ENCODE data around the gene SMCO4.

Gene SMCO4

GRCh38 chr11:93528757-93529645 is 14.2 kb downstream of the SMCO4 start:
- DNase-seq (ENCODE audit: low read depth), result no peak
- TF ChIP-seq, protein P1, sequence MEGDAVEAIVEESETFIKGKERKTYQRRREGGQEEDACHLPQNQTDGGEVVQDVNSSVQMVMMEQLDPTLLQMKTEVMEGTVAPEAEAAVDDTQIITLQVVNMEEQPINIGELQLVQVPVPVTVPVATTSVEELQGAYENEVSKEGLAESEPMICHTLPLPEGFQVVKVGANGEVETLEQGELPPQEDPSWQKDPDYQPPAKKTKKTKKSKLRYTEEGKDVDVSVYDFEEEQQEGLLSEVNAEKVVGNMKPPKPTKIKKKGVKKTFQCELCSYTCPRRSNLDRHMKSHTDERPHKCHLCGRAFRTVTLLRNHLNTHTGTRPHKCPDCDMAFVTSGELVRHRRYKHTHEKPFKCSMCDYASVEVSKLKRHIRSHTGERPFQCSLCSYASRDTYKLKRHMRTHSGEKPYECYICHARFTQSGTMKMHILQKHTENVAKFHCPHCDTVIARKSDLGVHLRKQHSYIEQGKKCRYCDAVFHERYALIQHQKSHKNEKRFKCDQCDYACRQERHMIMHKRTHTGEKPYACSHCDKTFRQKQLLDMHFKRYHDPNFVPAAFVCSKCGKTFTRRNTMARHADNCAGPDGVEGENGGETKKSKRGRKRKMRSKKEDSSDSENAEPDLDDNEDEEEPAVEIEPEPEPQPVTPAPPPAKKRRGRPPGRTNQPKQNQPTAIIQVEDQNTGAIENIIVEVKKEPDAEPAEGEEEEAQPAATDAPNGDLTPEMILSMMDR (conservative IDR thresholded peaks at IDR 0.05; ENCODE audit: low read depth, low read length), result no peak
- H3K4me3 ChIP-seq (ENCODE audit: low read length), result no peak overlapping the region

- TF ChIP-seq, protein P1 (conservative IDR thresholded peaks at IDR 0.05; ENCODE audit: low read depth, low read length), result no peak
- no peak for DNase-seq (ENCODE audit: low read depth)
- H3K4me3 ChIP-seq (ENCODE audit: low read length), result no peak overlapping the region
Observed at GRCh38 chr11:93528252-93528651, 14.9 kb downstream of the SMCO4 start.

- H3K4me3 ChIP-seq (ENCODE audit: low read length), result no peak overlapping the region
- no peak for DNase-seq (ENCODE audit: low read depth)
- TF ChIP-seq, protein P1 (conservative IDR thresholded peaks at IDR 0.05; ENCODE audit: low read depth, low read length), result no peak
Observed at GRCh38 chr11:93526641-93527583, 16.3 kb downstream of the SMCO4 start.

- no peak for DNase-seq (ENCODE audit: low read depth)
- H3K4me3 ChIP-seq (ENCODE audit: low read length), result no peak overlapping the region
- TF ChIP-seq, protein P1 (conservative IDR thresholded peaks at IDR 0.05; ENCODE audit: low read depth, low read length), result no peak
Observed at GRCh38 chr11:93526346-93526633, 16.9 kb downstream of the SMCO4 start.

DNA sequence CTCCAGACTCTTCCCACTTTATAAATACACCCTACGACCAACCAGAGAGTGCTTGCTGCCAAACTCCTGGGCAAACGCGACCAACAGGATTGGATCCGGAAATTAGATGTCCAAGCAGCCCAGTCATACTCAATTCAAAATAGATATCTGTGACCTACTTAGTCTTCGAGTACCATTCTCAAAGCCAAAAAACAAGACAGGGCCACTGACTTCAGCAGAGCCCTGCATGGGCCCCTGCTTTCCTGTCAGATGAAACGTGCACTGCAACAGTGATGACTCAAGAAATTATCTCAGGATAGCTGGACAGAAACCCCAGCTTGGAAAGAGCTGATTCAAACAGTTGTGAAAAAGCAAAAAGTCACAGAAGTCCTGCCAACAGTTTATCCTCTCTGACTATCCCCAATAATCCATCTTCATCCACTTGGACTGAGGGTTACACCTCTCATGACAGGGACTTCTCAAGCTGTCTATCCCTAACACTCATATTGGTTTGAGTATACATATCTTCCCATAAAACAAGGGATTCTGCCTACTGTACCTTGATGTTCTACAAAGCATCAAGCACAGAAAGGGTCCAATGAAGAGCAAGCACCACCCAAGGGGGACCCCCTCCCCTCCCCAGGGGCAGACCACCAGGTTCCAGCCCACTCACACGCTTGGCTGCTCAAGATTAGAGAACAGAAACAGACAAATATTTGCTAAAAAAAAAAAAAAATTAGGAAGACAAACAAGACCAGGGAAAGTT is 17.4 kb downstream of the SMCO4 start:
- TF ChIP-seq, protein P1 (conservative IDR thresholded peaks at IDR 0.05; ENCODE audit: low read depth, low read length), result no peak
- DNase-seq (ENCODE audit: low read depth), result no peak
- no peak overlapping the region for H3K4me3 ChIP-seq (ENCODE audit: low read length)

- H3K4me3 ChIP-seq (ENCODE audit: low read length), result no peak overlapping the region
- TF ChIP-seq, protein P1 (conservative IDR thresholded peaks at IDR 0.05; ENCODE audit: low read depth, low read length), result no peak
- no peak for DNase-seq (ENCODE audit: low read depth)
Observed at GRCh38 chr11:93524858-93525257, 18.3 kb downstream of the SMCO4 start.

Measured in retinal pigment epithelial cell (primary cell).